ENCODE measurements around the gene CYP2D6. TPM values are rescaled to one million over a fixed set of nuclear protein-coding genes. Genes with fewer than 3 reads are reported as not detected.
"Not testable (repeated sequence)": the region's sequence is repeated elsewhere in the genome, so short reads cannot be mapped to it uniquely, and the experiment has no call there.

Gene CYP2D6
- total and polyA plus RNA-seq, 2 of the 13 experiments (the other 11 are each of a cell fraction or from before 2014, with no cell fraction given) = 1.0 to 3.7 TPM

GRCh38 chr22:42131562-42131961 lies 952 bp upstream of the CYP2D6 start:
- H3K9ac ChIP-seq (ENCODE audit: insufficient read depth, low read depth, low read length) = peak overlapping the region; percentile 19; the same call in 1 of the 2 replicates
- FAIRE-seq (no peak), DNase-seq (ENCODE audit: low spot score) (peak; percentile 37), ATAC-seq (peak; percentile 64)
- no peak overlapping the region for H2AFZ ChIP-seq (ENCODE audit: low read length)
- peak overlapping the region; percentile 18 to 57 (median 33); a peak in 4 of 6 replicates for H3K4me3 ChIP-seq (replicated peaks in 1 of 3; ENCODE audit: insufficient read depth in 1 of 3, low read depth in 2 of 3, low read length in 3 of 3)
- no peaks in the 10 kb centered on the region for H3K79me2 ChIP-seq (ENCODE audit: insufficient read depth, low read length)
- no TSS peak for BruUV-seq (replicated peaks)
- POLR2A ChIA-PET = interaction anchor here (1.0 kb wide), 1 partner anchor 41 kb away, joined by 3 read pairs; the partner anchor contains the start of gene NDUFA6
- peak overlapping the region; percentile 69 for H3K4me2 ChIP-seq (ENCODE audit: low read depth, low read length)
- peaks cover 32% of the 10 kb centered on the region for H3K4me1 ChIP-seq (ENCODE audit: insufficient read depth, low read length)
- TF ChIP-seq POLR2G (IDR thresholded peaks at IDR 0.05; ENCODE audit: low read depth, low read length) = 0 out of 2 replicates have a peak, but pooled peaks have one; percentile 11
- 0 out of 2 replicates have a peak, but pooled peaks have one; percentile 16 for TF ChIP-seq ZNF280D (CRISPR knock-in tag; IDR thresholded peaks at IDR 0.05)
- no peak for TF ChIP-seq ZNF605 (CRISPR knock-in tag; IDR thresholded peaks at IDR 0.05)
- no peak for TF ChIP-seq ZNF567 (CRISPR knock-in tag; IDR thresholded peaks at IDR 0.05; ENCODE audit: borderline replicate concordance)
- peak; percentile 51 for TF ChIP-seq GABPA (IDR thresholded peaks at IDR 0.05; ENCODE audit: low read depth, low read length)
- peak; percentile 82 for TF ChIP-seq GABPA (CRISPR knock-in tag; IDR thresholded peaks at IDR 0.05; ENCODE audit: low read depth)
- TF ChIP-seq SMARCE1 (IDR thresholded peaks at IDR 0.05; ENCODE audit: borderline replicate concordance) = no peak
- TF ChIP-seq ZNF687 (CRISPR knock-in tag; IDR thresholded peaks at IDR 0.05) = peak; percentile 27; the same call in 1 of the 2 replicates
- 0 out of 2 replicates have a peak, but pooled peaks have one; percentile 26 for TF ChIP-seq ZFY (CRISPR knock-in tag; IDR thresholded peaks at IDR 0.05)
- no peak for TF ChIP-seq ZNF891 (CRISPR knock-in tag; IDR thresholded peaks at IDR 0.05)
- TF ChIP-seq GABPB1 (CRISPR knock-in tag; IDR thresholded peaks at IDR 0.05) = 0 out of 2 replicates have a peak, but pooled peaks have one; percentile 31
- peak; percentile 26; the same call in 1 of the 2 replicates for TF ChIP-seq SALL1 (CRISPR knock-in tag; IDR thresholded peaks at IDR 0.05)
- CTCF ChIA-PET (ENCODE audit: low intra/inter-chr PET ratio, low total read pairs) = no interaction called here
- H4K20me1 ChIP-seq (ENCODE audit: insufficient read depth, low read length) = no peaks in the 10 kb centered on the region
- WGBS (ENCODE audit: low lambda C conversion rate) = 21% methylated on average over 8 of the region's 8 CpGs
- no peaks in the 10 kb centered on the region for H3K27me3 ChIP-seq (ENCODE audit: control insufficient read depth in 1 of 2, insufficient read depth in 2 of 2, low read length in 2 of 2)
- in situ Hi-C loops (cut with HindIII; ENCODE audit: extremely low pct_ligation_motif_present, low pct_unique_long_range_greater_than_20kb) = no loop called here
- intact Hi-C loops (cut with micrococcal nuclease; ENCODE audit: unreplicated experiment) = no loop called here
- no peaks in the 10 kb centered on the region for H3K36me3 ChIP-seq (replicated peaks in 1 of 2; ENCODE audit: control insufficient read depth in 1 of 2, insufficient read depth in 2 of 2, low read length in 2 of 2)
- H3K9me3 ChIP-seq (ENCODE audit: low read length) = no peaks in the 10 kb centered on the region
- H3K27ac ChIP-seq (ENCODE audit: extremely low read length, insufficient read depth, low read length) = peak overlapping the region; percentile 20

- CTCF ChIA-PET (ENCODE audit: low intra/inter-chr PET ratio, low total read pairs); H3K27ac ChIP-seq (ENCODE audit: extremely low read length, insufficient read depth, low read length); H3K9me3 ChIP-seq (ENCODE audit: low read length); H2AFZ ChIP-seq (ENCODE audit: low read length); BruUV-seq (replicated peaks); H4K20me1 ChIP-seq (ENCODE audit: insufficient read depth, low read length); H3K9ac ChIP-seq (ENCODE audit: insufficient read depth, low read depth, low read length); FAIRE-seq; intact Hi-C loops (cut with micrococcal nuclease; ENCODE audit: unreplicated experiment); H3K27me3 ChIP-seq (ENCODE audit: control insufficient read depth in 1 of 2, insufficient read depth in 2 of 2, low read length in 2 of 2); H3K36me3 ChIP-seq (replicated peaks in 1 of 2; ENCODE audit: control insufficient read depth in 1 of 2, insufficient read depth in 2 of 2, low read length in 2 of 2); POLR2A ChIA-PET; DNase-seq (ENCODE audit: low spot score); H3K79me2 ChIP-seq (ENCODE audit: insufficient read depth, low read length); in situ Hi-C loops (cut with HindIII; ENCODE audit: extremely low pct_ligation_motif_present, low pct_unique_long_range_greater_than_20kb): not testable (repeated sequence)
- WGBS (ENCODE audit: low lambda C conversion rate) = 50% methylated on average over 1 of the region's 7 CpGs
- peak overlapping the region; percentile 69 for H3K4me2 ChIP-seq (ENCODE audit: low read depth, low read length)
- ATAC-seq = peak; percentile 2; the same call in 1 of the 3 replicates
- H3K4me1 ChIP-seq (ENCODE audit: insufficient read depth, low read length) = peaks cover 32% of the 10 kb centered on the region
- H3K4me3 ChIP-seq (replicated peaks in 1 of 3; ENCODE audit: insufficient read depth in 1 of 3, low read depth in 2 of 3, low read length in 3 of 3) = peak overlapping the region in 1 of 3 experiments; percentile 50; a peak in 1 of 6 replicates
These were observed 428 bp downstream of the CYP2D6 start for GRCh38 chr22:42130182-42130581.

Data from HepG2 (cell line).